GM10266 (cell line): ENCODE measurements around the gene MAML1.

Source experiments
- DNase-seq: peaks from one replicate; pipeline ENCODE4 v3.0.0; 2012; ENCODE audit errors: extremely low spot score
- TF ChIP-seq, protein P1 (sequence below): IDR thresholded peaks from 2 replicates; pipeline ENCODE4 v1.5.1; 2012; ENCODE audit warnings: mild to moderate bottlenecking, low read depth; ENCODE audit not compliant: control insufficient read depth, insufficient read depth; ENCODE audit errors: missing control alignments

The MAML1 gene

GRCh38 chr5:179699616-179700237 is 32.9 kb upstream of the MAML1 start:
- TF ChIP-seq, protein P1, sequence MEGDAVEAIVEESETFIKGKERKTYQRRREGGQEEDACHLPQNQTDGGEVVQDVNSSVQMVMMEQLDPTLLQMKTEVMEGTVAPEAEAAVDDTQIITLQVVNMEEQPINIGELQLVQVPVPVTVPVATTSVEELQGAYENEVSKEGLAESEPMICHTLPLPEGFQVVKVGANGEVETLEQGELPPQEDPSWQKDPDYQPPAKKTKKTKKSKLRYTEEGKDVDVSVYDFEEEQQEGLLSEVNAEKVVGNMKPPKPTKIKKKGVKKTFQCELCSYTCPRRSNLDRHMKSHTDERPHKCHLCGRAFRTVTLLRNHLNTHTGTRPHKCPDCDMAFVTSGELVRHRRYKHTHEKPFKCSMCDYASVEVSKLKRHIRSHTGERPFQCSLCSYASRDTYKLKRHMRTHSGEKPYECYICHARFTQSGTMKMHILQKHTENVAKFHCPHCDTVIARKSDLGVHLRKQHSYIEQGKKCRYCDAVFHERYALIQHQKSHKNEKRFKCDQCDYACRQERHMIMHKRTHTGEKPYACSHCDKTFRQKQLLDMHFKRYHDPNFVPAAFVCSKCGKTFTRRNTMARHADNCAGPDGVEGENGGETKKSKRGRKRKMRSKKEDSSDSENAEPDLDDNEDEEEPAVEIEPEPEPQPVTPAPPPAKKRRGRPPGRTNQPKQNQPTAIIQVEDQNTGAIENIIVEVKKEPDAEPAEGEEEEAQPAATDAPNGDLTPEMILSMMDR, result no peak
- DNase-seq, result peak; percentile 49

- no peak for DNase-seq
- TF ChIP-seq, protein P1, result no peak
Measured at GRCh38 chr5:179700401-179700918, 32.2 kb upstream of the MAML1 start.

DNA sequence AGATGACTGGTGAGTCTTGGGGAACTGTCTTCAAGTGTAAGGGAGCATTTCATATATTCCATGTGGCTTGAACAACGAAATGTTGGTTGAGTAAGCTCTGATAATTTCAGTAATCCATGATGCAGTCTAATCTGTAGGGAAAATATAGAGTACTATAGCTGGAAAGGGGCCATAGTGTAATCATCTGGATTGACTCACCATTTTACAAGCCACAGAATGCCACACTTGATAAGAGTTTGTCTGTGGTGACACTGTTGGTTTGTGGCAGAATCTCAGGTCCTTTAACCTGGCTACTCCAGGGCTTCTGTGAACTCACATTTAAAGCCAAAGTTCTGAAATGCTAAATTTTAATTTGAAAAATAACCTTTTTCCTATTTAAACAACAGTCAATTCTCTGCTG is 16.3 kb upstream of the MAML1 start:
- TF ChIP-seq, protein P1, result no peak
- no peak for DNase-seq

DNA sequence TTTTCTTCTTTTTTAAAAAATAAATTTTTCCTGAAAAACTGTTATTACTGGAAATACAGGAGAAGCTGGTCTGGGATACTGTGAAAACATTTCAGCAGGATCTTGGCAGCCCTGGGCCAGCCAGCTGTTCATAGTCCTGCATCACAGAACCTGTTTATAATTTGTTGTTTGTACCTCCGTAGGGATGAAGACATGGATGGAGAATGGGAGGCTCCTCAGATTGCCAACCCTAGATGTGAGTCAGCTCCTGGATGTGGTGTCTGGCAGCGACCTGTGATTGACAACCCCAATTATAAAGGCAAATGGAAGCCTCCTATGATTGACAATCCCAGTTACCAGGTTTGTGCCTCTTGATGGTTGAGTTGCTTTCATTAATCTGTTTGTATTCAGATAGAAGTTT is 12.4 kb upstream of the MAML1 start:
- TF ChIP-seq, protein P1, result no peak

GRCh38 chr5:179724163-179724562 is 8.5 kb upstream of the MAML1 start:
- DNase-seq, result no peak
- TF ChIP-seq, protein P1, result no peak

More for the DNA sequence above, 12.4 kb upstream of the MAML1 start:
- no peak for DNase-seq

- TF ChIP-seq, protein P1, result no peak
- no peak for DNase-seq
Measured at GRCh38 chr5:179727106-179727505, 5.5 kb upstream of the MAML1 start.

GRCh38 chr5:179729303-179729702 is 3.3 kb upstream of the MAML1 start:
- TF ChIP-seq, protein P1, result no peak
- no peak for DNase-seq
